Activated naive CD8-positive, alpha-beta T cell treated with anti-CD3 and anti-CD28 coated beads for 36 hours (primary cell): ENCODE data around the gene FOXN1. TPM values are rescaled to one million over a fixed set of nuclear protein-coding genes. Genes with fewer than 3 reads are reported as not detected.

Source experiments
- DNase-seq: peaks from one replicate; pipeline ENCODE4 v3.0.0; 2021
- H3K27ac Mint-ChIP-seq: one replicate; pipeline ENCODE4 v1.8.0; 2022; ENCODE audit warnings: mild to moderate bottlenecking, moderate library complexity, mixed read lengths
- H3K27me3 Mint-ChIP-seq: one replicate; pipeline ENCODE4 v1.8.0; 2022; ENCODE audit warnings: mild to moderate bottlenecking, mixed read lengths
- H3K36me3 Mint-ChIP-seq: one replicate; pipeline ENCODE4 v1.8.0; 2021; ENCODE audit warnings: mild to moderate bottlenecking, mixed read lengths
- H3K4me1 Mint-ChIP-seq: one replicate; pipeline ENCODE4 v1.8.0; 2021; ENCODE audit warnings: mixed read lengths
- H3K4me3 Mint-ChIP-seq: one replicate; pipeline ENCODE4 v1.8.0; 2022; ENCODE audit warnings: mild to moderate bottlenecking, moderate library complexity, mixed read lengths
- H3K9me3 Mint-ChIP-seq: one replicate; pipeline ENCODE4 v1.8.0; 2022; ENCODE audit warnings: mixed read lengths
- total RNA-seq, 2 experiments: library from RNA; stranded (reverse); gene quantifications; one replicate each; pipeline ENCODE4 v1.2.3, GENCODE V29; 2021

Gene FOXN1
- total RNA-seq, 2 experiments from 2014 or later, result not detected

DNA sequence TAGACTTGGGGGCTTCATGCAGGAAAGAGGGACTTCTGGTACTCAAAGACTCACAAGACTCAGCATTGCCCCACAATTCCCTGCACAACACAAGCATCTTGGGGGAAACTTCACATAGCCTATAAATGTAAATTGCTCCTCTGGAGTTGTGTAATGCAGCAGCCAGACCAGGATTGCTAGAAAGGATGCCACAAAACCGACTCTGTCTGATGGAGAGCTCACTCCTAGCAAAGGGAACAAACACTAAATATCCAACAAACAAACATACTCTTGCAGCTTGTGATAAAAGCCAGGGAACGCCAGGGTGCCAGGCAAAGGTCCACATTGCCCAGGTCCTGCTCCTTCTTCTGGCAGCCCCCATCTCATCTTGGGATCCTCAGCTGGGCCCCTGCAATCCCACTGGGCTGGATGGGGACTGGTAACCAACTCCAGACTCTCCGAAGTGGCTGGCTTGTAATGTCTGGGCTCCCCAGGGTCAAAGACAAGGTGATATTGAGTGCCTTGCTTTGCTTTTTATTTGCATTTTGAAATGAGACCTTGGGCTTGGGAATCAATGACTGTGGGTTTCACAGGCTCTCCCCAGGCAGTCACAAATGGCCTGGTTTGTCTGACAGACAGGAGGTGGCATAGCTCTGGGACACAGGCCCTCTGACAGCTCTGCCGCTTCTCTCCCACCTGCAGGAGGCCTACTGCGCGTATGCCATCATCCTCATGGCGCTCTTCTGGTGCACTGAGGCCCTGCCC lies 17.4 kb upstream of the FOXN1 start:
- Mint-ChIP-seq H3K4me1 (peaks cover 1% of the 10 kb centered on the region), H3K27ac (no peak overlapping the region), H3K36me3 (no peaks in the 10 kb centered on the region), H3K9me3 (no peaks in the 10 kb centered on the region), H3K27me3 (peaks cover 3% of the 10 kb centered on the region), H3K4me3 (no peak overlapping the region)
- DNase-seq, result no peak

- Mint-ChIP-seq H3K27ac (no peak overlapping the region), H3K4me3 (no peak overlapping the region), H3K9me3 (no peaks in the 10 kb centered on the region), H3K27me3 (peaks cover 3% of the 10 kb centered on the region), H3K36me3 (no peaks in the 10 kb centered on the region), H3K4me1 (peaks cover 3% of the 10 kb centered on the region)
- no peak for DNase-seq
These were observed 14.9 kb upstream of the FOXN1 start for GRCh38 chr17:28491286-28491685.

DNA sequence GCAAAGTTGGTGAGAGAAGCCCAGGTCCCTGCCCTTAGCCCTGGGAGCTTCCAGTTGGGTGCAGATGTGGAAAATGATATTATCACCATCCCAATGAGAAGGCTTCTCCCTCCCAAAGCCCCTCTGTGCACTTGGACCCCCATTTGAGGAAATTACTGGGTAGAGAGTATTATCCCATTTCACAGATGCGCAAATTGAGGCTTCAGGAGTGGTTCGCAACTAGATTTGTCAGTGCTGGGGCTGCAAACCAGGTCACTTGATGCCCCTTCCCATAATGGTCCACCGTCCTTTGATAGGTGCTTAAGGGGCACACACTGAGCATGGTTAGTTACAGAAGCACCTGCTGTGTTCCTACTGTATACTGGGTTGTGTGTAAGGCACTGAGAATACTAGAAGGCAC lies 14.3 kb upstream of the FOXN1 start:
- DNase-seq, result no peak
- Mint-ChIP-seq H3K9me3 (no peaks in the 10 kb centered on the region), H3K4me3 (no peak overlapping the region), H3K36me3 (no peaks in the 10 kb centered on the region), H3K4me1 (peaks cover 3% of the 10 kb centered on the region), H3K27ac (no peak overlapping the region), H3K27me3 (peaks cover 3% of the 10 kb centered on the region)

DNA sequence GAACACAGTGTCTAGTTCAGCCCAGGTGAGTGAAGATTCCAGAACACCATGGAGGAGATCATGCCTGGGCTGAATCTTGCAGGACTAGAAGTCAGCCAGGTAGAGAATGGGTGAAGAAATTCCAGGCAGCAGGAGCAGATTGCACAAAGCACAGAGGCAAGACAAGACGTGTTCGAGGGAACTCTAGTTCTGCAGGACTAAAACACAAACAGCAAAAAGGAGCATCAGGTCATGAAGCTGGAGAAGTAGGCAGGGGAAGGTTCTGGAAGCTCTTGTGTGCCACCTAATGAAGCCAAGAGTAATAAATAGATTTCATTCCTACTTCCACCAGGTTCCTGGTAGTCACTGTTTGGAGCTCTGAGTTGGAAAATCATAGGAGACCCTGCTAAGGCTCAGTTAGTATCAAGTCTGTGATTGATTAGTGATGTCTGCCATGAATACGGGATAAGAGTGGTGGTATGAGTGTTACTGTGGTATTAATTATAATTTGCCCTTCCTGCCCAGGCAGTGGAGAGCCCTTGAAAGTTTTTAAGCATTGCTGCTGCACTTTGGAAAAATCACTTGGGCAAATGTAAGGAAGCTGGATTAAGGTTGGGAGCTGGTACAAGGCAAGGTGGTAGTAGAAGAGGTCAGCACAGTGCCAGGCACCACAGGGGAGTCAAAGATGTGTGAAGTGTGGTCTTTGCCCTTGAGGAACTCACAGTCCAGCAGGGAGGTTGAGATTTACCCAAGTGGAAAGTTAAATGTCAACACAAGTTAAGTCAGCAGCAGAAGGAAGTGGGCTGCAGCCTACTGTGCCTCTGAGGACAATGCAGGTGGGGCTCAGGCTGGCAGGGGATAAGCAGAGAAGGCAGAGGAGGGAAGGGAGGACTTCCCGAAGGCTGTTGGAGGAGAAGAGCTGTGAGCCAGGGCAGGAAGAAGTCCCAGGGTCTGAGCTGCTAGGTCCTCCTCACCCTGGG lies 13.5 kb upstream of the FOXN1 start:
- no peaks in the 10 kb centered on the region for H3K27me3 Mint-ChIP-seq

GRCh38 chr17:28493460-28493859 lies 12.7 kb upstream of the FOXN1 start:
- H3K4me3 Mint-ChIP-seq, result no peak overlapping the region
- no peak overlapping the region for H3K27ac Mint-ChIP-seq
- H3K27me3 Mint-ChIP-seq, result no peaks in the 10 kb centered on the region
- DNase-seq, result no peak
- H3K9me3 Mint-ChIP-seq, result no peaks in the 10 kb centered on the region
- no peaks in the 10 kb centered on the region for H3K36me3 Mint-ChIP-seq
- H3K4me1 Mint-ChIP-seq, result peaks cover 3% of the 10 kb centered on the region

More for the DNA sequence above, 13.5 kb upstream of the FOXN1 start:
- Mint-ChIP-seq H3K9me3 (no peaks in the 10 kb centered on the region), H3K36me3 (no peaks in the 10 kb centered on the region), H3K4me1 (peaks cover 3% of the 10 kb centered on the region), H3K4me3 (no peak overlapping the region), H3K27ac (no peak overlapping the region)
- DNase-seq, result no peak

GRCh38 chr17:28494445-28495188 lies 11.5 kb upstream of the FOXN1 start:
- Mint-ChIP-seq H3K27ac (no peak overlapping the region), H3K4me3 (no peak overlapping the region), H3K36me3 (no peaks in the 10 kb centered on the region), H3K9me3 (no peaks in the 10 kb centered on the region), H3K4me1 (peaks cover 3% of the 10 kb centered on the region), H3K27me3 (no peaks in the 10 kb centered on the region)
- peak; percentile 74 for DNase-seq

DNA sequence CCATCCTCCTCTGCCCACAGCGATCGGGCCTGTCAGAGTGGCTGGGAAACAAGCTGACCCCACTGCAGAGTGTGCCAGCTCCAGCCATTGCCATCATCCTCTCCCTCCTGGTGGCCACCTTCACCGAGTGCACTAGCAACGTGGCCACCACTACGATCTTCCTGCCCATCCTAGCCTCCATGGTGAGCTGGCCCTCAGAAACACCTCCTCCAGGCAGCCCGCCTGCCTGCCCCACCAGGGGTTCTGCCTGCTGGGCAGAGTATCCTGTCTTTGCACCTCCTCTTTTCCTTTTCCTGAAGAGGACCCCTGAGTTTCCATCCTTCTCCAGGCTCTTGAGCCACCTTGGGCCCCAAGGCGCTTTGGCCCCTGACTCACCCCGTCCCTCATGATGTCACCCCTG lies 10.5 kb upstream of the FOXN1 start:
- Mint-ChIP-seq H3K36me3 (no peaks in the 10 kb centered on the region), H3K4me1 (peaks cover 3% of the 10 kb centered on the region), H3K9me3 (no peaks in the 10 kb centered on the region), H3K4me3 (no peak overlapping the region), H3K27ac (no peak overlapping the region), H3K27me3 (no peaks in the 10 kb centered on the region)
- DNase-seq, result no peak

DNA sequence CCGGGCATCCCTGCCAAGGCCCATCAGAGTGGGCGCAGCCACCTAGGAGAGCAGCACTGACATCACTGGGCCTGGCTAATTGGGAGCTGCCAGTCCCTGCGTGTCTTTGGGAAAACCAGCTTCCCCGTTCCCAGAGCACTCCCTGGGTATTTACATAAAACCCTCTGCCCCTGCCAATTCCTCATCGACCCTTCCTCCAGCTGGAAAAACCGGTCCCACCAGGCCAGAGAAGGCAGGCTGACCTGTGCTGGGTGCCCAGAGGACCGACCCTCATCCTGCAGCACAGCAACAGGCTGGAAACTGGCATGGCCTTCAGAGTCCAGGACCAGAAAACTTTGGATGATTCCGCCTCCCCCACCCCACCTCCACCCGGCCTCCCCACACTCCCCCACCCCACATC lies 8.2 kb upstream of the FOXN1 start:
- Mint-ChIP-seq H3K27ac (no peak overlapping the region), H3K36me3 (no peaks in the 10 kb centered on the region), H3K9me3 (no peaks in the 10 kb centered on the region), H3K27me3 (no peaks in the 10 kb centered on the region), H3K4me3 (no peak overlapping the region), H3K4me1 (peaks cover 3% of the 10 kb centered on the region)
- no peak for DNase-seq

- Mint-ChIP-seq H3K36me3 (no peaks in the 10 kb centered on the region), H3K4me1 (peaks cover 1% of the 10 kb centered on the region), H3K27ac (no peak overlapping the region), H3K27me3 (no peaks in the 10 kb centered on the region), H3K9me3 (no peaks in the 10 kb centered on the region), H3K4me3 (no peak overlapping the region)
- no peak for DNase-seq
These were observed 7.3 kb upstream of the FOXN1 start for GRCh38 chr17:28498652-28499363.

GRCh38 chr17:28499364-28499664 lies 6.8 kb upstream of the FOXN1 start:
- Mint-ChIP-seq H3K4me3 (no peak overlapping the region), H3K36me3 (no peaks in the 10 kb centered on the region), H3K9me3 (no peaks in the 10 kb centered on the region)

DNA sequence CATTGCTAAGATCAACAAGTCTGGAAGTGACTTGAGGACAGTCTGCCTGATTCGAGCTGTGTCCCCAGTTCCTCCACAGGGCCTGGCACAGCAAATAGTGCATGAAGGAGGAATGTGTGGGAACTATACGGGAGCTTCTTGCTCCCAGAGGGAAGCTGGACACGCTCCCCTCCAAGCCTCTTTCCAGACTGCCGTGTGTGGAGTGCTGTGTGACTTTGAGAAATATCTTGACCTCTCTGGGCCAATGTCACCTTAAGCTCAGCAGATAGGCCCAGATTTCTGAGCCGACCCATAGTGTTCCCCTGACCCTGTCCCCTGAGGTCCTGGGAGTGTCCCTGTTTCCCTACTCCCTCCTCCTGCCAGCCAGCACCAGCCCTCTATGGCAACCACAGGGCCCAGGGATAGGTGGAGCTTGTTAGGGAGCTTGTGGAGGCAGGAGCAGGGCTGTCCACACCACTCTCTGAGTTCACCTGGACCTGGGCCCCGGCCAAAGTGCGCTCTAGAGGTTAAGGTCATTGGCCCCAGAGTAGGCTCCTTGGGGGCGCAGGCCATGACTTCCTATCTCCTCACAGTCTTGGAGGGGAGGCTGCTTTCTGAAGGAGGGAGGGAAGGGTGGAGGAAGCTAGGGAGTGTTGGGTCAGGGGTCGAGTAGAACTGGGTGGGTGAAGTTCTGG lies 6.3 kb upstream of the FOXN1 start:
- no peak for DNase-seq
- Mint-ChIP-seq H3K27me3 (no peaks in the 10 kb centered on the region), H3K4me1 (peaks cover under 1% of the 10 kb centered on the region), H3K36me3 (no peaks in the 10 kb centered on the region), H3K27ac (no peak overlapping the region), H3K4me3 (no peak overlapping the region), H3K9me3 (no peaks in the 10 kb centered on the region)

More at GRCh38 chr17:28499364-28499664, 6.8 kb upstream of the FOXN1 start:
- H3K27me3 Mint-ChIP-seq, result no peaks in the 10 kb centered on the region
- no peak overlapping the region for H3K27ac Mint-ChIP-seq
- peaks cover 1% of the 10 kb centered on the region for H3K4me1 Mint-ChIP-seq
- DNase-seq, result no peak

- DNase-seq, result no peak
- Mint-ChIP-seq H3K27me3 (no peaks in the 10 kb centered on the region), H3K36me3 (no peaks in the 10 kb centered on the region), H3K27ac (no peak overlapping the region), H3K4me1 (no peaks in the 10 kb centered on the region), H3K9me3 (no peaks in the 10 kb centered on the region), H3K4me3 (no peak overlapping the region)
These were observed 5.3 kb upstream of the FOXN1 start for GRCh38 chr17:28500712-28501379.

- H3K27me3 Mint-ChIP-seq, result peaks cover 3% of the 10 kb centered on the region
- no peak for DNase-seq
- no peak overlapping the region for H3K4me3 Mint-ChIP-seq
- no peaks in the 10 kb centered on the region for H3K9me3 Mint-ChIP-seq
- no peaks in the 10 kb centered on the region for H3K36me3 Mint-ChIP-seq
- H3K4me1 Mint-ChIP-seq, result no peaks in the 10 kb centered on the region
- no peak overlapping the region for H3K27ac Mint-ChIP-seq
These were observed 4.5 kb upstream of the FOXN1 start for GRCh38 chr17:28501421-28502284.
